GM12878 (cell line): ENCODE measurements around the gene CAPSL.

Source experiments
- GABPA ChIP-seq: IDR thresholded peaks from 2 replicates; pipeline ENCODE4 v1.6.1; 2014; ENCODE audit warnings: antibody characterized with exemption, low read depth, mild to moderate bottlenecking, inconsistent platforms
- MEF2B ChIP-seq: fragments of 450-650 bp; IDR thresholded peaks from 2 replicates; pipeline ENCODE4 v1.6.1; 2018; ENCODE audit warnings: mild to moderate bottlenecking, moderate library complexity; ENCODE audit not compliant: partially characterized antibody, poor library complexity, severe bottlenecking
- PAX5 ChIP-seq: IDR thresholded peaks from 2 replicates; pipeline ENCODE4 v1.6.1; 2011; ENCODE audit warnings: low read depth, low read length, borderline replicate concordance
- POLR2A ChIP-seq: IDR thresholded peaks from 2 replicates; pipeline ENCODE4 v1.6.1; 2011; ENCODE audit warnings: low read depth, mild to moderate bottlenecking, low read length
- ZNF274 ChIP-seq: IDR thresholded peaks from one replicate; pipeline ENCODE4 v1.8.0; 2011; ENCODE audit not compliant: insufficient read length, insufficient read depth
- TF ChIP-seq, protein P1 (sequence below), 3 experiments: IDR thresholded peaks in 2 of 3; conservative IDR thresholded peaks in 1 of 3; 2 replicates each; pipeline ENCODE4 v1.5.1; 2011; ENCODE audit warnings: low read depth in 3 of 3, low read length in 3 of 3, mild to moderate bottlenecking in 3 of 3, control low read depth in 2 of 3, moderate library complexity in 2 of 3, inconsistent platforms in 1 of 3, mixed read lengths in 1 of 3; ENCODE audit not compliant: control insufficient read depth in 2 of 3, insufficient read depth in 1 of 3; ENCODE audit errors: extremely low read depth in 1 of 3
- TF ChIP-seq, protein P2 (sequence below): fragments of 450-650 bp; formaldehyde crosslinking; IDR thresholded peaks from 2 replicates; pipeline ENCODE4 v1.4.0; 2022; ENCODE audit warnings: mild to moderate bottlenecking, moderate library complexity

DNA sequence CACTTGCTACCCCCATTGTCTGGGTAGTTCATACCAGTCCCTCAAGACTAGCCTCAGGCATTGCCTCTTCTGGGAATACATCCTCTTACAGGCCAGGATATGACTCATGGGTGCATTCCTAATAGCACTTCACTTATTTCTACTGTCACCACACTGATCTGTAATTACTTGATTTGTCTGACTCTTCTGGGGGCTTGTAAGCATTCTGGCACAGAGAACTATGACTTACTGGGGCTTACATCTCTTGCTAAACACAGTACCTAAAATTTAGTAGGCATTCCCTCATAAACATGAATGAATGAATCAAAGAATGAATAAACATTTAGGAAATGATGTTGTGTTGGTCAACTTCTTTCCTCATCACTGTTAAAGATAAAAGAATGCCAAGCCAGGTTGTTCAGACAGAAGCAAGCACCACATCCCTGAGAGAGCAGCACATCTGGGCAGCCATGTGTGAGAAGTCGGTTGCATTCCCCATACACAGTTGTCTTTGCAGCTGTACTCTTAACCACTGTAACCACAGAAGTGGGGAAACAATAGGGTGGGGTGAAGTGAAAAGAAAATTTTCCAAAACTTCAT is 54.1 kb downstream of the CAPSL start:
- TF ChIP-seq GABPA (no peak), MEF2B (peak; percentile 9), ZNF274 (no peak), PAX5 (no peak), POLR2A (no peak)
- TF ChIP-seq, protein P1, sequence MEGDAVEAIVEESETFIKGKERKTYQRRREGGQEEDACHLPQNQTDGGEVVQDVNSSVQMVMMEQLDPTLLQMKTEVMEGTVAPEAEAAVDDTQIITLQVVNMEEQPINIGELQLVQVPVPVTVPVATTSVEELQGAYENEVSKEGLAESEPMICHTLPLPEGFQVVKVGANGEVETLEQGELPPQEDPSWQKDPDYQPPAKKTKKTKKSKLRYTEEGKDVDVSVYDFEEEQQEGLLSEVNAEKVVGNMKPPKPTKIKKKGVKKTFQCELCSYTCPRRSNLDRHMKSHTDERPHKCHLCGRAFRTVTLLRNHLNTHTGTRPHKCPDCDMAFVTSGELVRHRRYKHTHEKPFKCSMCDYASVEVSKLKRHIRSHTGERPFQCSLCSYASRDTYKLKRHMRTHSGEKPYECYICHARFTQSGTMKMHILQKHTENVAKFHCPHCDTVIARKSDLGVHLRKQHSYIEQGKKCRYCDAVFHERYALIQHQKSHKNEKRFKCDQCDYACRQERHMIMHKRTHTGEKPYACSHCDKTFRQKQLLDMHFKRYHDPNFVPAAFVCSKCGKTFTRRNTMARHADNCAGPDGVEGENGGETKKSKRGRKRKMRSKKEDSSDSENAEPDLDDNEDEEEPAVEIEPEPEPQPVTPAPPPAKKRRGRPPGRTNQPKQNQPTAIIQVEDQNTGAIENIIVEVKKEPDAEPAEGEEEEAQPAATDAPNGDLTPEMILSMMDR (IDR thresholded peaks at IDR 0.05 in 2 of 3, conservative IDR thresholded peaks at IDR 0.05 in 1 of 3; ENCODE audit: control insufficient read depth in 2 of 3, extremely low read depth in 1 of 3, insufficient read depth in 1 of 3, low read depth in 3 of 3, low read length in 3 of 3): no peak
- TF ChIP-seq, protein P2, sequence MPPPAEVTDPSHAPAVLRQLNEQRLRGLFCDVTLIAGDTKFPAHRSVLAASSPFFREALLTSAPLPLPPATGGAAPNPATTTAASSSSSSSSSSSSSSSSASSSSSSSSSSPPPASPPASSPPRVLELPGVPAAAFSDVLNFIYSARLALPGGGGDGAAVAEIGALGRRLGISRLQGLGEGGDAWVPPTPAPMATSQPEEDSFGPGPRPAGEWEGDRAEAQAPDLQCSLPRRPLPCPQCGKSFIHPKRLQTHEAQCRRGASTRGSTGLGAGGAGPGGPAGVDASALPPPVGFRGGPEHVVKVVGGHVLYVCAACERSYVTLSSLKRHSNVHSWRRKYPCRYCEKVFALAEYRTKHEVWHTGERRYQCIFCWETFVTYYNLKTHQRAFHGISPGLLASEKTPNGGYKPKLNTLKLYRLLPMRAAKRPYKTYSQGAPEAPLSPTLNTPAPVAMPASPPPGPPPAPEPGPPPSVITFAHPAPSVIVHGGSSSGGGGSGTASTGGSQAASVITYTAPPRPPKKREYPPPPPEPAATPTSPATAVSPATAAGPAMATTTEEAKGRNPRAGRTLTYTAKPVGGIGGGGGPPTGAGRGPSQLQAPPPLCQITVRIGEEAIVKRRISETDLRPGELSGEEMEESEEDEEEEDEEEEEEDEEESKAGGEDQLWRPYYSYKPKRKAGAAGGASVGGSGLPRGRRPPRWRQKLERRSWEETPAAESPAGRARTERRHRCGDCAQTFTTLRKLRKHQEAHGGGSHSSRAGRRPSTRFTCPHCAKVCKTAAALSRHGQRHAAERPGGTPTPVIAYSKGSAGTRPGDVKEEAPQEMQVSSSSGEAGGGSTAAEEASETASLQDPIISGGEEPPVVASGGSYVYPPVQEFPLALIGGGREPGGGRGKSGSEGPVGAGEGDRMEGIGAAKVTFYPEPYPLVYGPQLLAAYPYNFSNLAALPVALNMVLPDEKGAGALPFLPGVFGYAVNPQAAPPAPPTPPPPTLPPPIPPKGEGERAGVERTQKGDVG (CRISPR knock-in tag): no peak
